ENCODE measurements around the gene STT3B. TPM values are rescaled to one million over a fixed set of nuclear protein-coding genes. Genes with fewer than 3 reads are reported as not detected.
"Not testable (repeated sequence)": the region's sequence is repeated elsewhere in the genome, so short reads cannot be mapped to it uniquely, and the experiment has no call there.

STT3B gene
- total RNA-seq: 181 TPM in 2 replicates

DNA sequence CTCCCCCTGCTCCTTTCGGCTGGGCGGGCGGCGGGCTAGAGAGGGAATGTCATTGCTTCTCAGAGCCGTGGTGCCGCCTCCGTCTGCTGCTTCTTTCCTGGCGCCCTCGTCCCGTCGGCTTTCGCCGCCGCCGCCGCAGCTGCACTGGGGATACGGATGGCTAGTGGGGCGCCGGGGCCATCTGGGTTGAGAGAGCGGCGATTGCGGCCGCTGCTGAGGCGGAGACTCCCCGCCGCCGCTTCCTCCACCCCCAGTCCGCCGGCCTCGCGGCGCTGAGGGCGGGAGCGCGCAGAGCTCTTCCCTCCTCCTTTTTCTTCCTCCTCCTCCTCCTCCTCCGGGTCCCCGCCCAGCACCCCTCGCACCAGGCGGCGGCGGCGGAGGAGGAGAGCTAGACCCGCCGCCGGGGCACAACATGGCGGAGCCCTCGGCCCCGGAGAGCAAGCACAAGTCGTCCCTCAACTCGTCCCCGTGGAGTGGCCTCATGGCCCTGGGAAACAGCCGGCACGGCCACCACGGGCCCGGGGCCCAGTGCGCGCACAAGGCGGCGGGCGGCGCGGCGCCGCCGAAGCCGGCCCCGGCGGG, at the start of gene STT3B:
TSS of gene STT3B (plus strand) at position 339 of the 582 bp plus-strand sequence. CDS start at position 413, 74 bp downstream.
- intact Hi-C loops (cut with micrococcal nuclease): loop anchor here (1.0 to 5.0 kb wide), 24 partner anchors 9 to 1908 kb away; partner anchors contain the start of genes CMTM7, CNOT10, DYNC1LI1 and GPD1L

DNA sequence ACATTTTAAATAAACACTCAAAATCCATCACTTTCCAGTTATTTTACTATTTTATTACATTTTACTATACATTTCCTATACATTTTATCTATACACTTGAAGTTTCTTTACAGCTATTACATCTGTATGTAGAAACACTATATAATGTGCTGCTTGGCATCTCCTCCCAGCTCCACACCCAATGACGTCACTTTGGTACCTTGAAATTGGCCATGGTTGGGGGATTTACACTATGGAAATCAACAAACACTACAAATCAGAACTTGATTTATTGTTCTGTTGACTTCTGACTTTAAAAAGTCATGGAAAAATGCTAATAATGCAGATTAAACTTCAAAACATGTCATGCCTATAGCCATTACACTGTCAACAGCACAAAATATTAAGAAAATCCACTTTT, 48.9 kb upstream of the STT3B start:
- intact Hi-C loops (cut with micrococcal nuclease): no loop called here

DNA sequence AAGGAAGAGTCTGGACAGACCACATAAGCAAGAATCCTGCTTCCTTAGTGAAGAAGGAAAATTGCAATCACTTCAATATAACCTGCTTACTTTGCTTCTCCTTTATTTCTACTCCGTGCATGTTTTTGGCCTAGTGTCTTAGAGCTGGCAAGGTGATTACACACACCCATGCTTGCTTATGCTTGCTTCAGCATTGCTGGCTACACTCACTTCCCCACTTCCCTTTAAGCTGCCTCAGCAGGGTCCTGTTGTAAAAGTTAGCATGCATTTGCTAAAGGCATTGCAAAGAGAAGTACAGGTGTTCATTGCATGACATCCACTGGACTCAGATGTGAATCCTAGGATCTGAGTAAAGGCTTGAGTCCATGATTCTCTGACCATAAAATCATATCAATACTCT, 47.5 kb upstream of the STT3B start:
- intact Hi-C loops (cut with micrococcal nuclease): no loop called here

DNA sequence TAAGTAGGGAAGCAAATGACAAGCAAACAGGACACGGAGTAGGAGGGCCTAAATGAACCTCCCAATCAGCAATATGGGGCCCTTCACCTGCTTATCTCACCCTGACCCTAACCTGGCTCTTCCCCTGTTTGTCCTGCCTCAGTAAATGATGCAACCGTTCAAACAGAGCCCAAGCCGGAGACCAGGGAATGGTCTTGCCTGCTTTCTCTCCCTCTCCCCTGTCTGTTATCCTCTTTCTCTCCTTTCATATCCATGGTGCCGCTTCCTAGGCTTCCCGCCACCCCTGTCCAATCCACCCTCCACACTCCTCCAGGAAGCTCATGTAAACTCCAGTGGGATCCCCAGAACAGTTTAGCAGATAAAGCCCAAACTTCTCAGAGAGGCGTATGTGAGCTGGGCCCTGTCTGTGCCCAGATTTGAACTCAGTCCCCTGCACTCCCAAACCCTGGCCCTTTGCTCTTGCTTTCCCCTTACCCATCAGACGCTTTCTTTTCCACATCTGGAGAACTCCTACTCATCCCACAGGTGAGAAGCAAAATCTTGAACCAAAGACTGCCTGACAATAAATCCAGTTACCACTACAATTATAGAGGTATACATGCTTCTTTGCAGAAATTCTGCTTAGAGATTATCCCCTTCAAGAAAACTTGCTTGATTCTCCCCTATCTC, 45.7 kb upstream of the STT3B start:
- intact Hi-C loops (cut with micrococcal nuclease): no loop called here

DNA sequence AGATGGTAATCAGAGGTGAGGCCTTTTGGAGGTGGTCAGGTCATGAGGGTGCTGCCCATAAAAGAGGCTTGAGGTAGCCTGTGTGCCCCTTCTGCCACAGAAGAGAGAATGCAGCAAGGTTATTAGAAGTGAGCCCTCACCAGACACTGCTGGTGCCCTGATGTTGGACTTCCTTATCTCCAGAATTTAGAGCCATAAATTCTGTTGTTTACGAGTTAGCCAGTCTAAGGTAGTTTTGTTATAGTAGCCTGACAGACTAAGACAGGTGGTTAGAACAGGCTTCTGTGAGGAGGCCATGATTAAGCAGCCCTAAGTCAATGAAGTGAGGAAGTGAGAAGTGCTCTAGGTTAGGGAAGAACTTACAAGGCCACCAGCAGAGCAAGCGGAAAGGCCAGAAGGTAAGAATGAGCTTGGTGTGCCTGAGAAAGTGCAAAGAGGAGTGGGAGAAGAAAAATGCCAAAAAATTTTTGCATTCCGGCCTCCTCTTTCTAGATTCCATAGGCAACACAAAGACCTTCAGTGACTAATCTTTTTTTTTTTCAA, 44.2 kb upstream of the STT3B start:
- intact Hi-C loops (cut with micrococcal nuclease): no loop called here

DNA sequence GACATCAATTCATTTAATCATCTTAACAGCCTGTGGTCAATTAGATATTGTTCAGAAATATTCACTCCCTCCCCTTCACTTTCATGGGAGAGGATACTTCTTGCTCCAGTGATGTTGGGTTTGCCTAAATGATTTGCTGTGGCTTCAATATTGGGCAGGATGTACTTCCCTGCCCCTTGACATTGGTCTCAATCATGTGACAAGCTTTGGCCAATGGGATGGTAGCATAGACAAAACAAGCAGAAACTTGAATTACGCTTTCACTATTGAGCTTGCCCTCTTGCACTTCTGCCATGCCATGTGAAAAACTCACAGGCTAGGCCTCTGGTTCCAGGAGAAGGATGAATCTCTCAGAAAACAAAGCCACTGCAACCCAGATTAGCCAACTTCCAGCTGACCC, 42.2 kb upstream of the STT3B start:
- intact Hi-C loops (cut with micrococcal nuclease): no loop called here

DNA sequence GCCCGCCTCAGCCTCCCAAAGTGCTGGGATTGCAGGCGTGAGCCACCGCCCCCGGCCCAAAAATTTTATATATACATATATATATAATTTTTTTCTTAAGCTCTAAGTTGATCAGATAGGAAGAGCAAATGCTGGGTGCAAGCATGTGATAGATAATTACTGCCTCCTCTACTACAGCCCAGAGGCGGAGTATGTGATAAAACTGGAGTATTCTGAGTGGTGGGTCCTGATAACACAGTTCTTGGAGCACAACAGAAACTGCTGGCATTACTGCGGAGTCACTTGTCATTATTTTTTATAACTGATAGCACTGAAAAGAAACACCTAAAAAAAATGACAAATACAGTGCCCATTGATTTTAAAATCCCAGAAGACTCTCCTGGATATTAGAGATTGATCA, 41.1 kb upstream of the STT3B start:
- intact Hi-C loops (cut with micrococcal nuclease): no loop called here

DNA sequence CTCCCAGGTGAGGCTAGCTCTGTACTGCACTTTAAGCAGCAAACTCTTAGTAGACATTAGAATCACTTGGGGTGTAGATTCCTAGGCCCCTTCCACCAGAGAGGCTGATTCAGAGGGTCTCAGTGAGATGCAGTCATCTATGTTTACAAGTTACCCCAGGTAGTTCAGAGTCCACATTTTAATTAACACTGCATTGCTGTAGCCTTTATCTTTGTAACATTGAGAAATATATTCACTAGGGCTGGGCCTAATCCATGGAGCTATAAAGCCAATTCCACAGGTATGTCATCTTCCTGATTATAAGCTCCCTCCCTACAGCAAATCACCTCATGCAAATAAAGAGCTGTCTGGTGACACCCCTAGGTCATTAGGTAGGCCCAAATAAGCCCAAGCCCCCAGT, 39.6 kb upstream of the STT3B start:
- intact Hi-C loops (cut with micrococcal nuclease): no loop called here

DNA sequence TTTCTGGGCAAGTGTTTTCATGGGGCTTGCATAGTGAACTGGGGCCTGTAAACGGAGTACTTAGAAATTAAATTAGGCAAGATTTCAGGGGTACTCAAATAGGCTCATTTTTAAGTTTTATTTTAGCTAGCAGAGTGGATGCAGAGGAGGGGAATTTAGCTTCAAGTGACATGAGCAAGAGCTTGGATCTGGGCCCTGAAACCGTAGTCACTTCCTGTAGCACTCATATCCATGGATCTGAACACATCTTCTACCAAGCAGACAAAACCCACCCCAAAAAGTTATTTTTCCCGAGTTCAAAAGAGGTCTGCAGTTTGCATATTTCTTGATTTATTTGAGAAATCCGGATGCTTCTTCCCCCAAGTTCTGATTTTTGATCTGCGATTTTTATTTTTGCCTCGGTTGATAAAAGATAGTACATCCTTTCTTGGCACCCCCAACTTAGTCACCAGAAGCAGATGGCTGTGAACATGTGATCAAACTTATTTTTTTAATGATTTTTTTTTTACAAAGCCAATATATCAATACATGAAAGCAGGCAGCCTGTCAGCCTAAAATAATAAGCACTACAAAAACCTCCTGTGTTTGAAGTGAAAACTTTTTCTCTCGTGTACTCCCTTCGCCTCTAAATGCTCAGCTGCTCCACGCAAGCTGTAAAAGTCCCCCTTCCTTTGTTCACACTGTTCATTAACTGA, 36.6 kb upstream of the STT3B start:
- intact Hi-C loops (cut with micrococcal nuclease): no loop called here

DNA sequence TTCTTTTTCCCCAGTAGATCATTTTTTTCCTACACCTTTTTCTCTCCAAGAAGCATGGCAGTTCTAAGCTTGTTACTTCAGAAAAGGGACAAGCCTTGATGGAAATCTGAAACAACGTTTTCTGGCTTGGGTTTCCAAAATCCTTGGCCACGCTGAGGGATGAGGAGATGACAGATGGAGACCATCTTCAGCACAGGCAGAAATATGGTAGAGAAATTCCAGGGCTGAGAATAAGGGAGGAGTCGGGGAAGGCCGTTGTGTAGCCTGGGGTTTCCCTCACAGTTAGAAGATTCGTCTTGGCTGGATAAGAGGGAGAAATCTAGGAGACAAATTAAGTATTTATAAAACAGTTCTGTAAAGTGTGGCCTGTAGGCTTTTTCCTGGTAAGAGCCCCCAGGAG, 33.9 kb upstream of the STT3B start:
- intact Hi-C loops (cut with micrococcal nuclease): no loop called here

DNA sequence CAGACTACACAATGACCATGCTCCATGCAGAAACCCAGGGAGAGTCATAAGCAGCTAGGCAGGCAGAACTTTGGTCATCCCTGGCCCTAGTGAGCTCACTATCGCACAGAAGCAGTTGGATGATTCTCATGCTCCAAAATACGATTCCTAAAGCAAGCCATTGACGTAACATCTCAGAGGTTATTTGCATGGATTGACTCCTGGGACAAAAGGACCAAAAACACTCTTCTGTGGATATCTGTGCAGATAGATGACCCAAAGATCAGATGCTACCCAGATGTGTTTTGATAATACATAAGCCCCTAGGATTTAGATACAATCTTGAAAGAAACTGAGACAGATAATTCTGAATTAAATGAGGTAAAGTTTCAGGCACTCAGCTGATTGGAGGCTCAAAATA, 33.4 kb upstream of the STT3B start:
- intact Hi-C loops (cut with micrococcal nuclease): no loop called here

DNA sequence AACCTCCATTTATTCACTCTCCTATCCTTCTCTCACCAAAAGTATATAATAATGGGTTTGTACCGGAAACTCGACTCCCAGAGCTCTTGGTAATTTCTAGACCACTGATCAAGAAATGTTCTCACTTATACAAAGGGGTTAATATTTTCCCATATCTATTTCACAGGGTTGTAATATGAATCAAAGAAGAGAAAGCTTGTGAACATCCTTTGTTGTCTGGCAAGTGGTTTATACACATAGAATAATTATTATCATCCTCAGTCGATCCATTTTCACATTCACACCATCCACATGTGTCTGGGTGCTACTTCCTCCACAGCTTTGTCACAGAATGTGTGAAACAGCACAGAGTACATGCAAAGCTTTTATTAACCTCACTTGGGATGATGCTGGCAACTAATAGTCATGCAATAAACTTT, 29.9 kb upstream of the STT3B start:
- intact Hi-C loops (cut with micrococcal nuclease): no loop called here

DNA sequence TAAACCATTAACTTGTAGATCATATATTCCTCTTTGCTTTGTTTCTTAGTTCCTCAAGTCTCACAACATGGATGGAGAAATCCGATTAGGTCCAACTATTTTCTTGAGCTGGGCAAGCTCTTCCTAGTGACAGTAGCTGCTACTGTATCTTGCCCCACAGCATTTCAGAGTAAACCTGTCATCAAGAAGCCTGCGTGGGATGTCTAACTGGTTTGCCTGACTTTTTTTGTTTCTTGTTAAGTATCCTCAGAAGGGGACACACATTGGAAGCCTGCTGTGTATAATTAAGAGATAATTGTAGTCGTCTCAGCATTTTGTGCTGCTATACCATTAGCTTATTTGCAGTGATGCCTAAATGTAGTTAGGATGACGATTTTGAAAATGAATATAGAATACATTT, 29.3 kb upstream of the STT3B start:
- intact Hi-C loops (cut with micrococcal nuclease): no loop called here

DNA sequence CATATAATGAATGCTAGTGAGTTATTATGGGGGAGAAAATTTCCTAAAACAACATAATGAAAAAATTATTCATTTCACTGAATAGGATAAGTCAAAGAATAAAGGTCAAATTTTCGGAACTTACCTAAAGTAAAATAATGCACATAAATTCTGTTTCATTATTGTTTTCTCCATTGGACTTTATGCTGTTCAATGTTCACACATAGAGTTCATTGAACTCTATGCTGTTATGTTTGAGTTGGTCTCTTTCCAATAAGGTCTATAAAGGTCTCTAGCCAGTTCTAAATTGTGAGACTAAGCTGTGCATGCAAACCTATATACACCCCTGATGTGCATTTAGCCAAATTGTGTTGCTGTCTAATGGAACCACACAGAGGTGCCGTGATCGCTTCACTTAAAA, 28.5 kb upstream of the STT3B start:
- intact Hi-C loops (cut with micrococcal nuclease): no loop called here

DNA sequence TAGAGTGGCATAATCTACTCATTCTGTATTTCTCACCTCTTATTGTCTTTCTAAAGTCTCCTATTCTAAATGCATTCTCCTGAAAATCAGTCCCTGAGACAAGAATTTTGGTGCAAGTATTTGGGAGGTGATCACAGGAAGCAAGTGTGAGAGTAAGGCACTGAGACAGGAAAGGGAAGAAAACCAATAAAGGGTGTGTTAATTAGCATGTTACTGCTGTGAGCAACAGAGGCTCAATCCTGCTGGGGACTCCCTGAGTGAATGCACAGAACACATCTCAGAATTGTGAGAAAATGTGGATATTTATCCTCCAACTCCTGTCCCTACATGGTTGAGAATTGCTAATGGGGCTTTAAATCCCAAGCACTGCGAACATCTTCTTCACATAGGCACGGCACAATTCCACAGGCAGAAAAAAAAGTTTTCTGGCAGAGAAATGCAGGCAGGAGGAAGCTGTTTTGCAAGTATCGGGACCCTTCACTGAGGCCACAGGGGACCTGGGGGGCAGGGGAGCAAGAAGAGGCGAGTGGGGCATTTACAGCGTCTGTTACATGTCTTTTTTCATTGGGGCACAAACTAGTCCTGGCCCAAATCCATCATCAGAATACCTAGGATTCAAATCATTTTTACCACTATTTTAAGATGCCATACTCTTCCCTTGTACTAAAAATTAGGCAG, 27.2 kb upstream of the STT3B start:
- intact Hi-C loops (cut with micrococcal nuclease): no loop called here

DNA sequence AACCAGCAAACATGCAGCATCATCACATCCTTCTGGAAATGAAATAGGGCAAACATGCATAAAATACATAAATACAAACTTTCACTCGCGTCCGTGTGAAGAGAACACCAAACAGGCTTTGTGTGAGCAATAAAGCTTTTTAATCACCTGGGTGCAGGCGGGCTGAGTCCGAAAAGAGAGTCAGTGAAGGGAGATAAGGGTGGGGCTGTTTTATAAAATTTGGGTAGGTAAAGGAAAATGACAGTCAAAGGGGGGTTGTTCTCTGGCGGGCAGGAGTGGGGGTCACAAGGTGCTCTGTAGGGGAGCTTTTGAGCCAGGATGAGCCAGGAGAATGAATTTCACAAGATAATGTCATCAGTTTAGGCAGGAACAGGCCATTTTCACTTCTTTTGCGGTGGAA, 26.2 kb upstream of the STT3B start:
- intact Hi-C loops (cut with micrococcal nuclease): not testable (repeated sequence)

DNA sequence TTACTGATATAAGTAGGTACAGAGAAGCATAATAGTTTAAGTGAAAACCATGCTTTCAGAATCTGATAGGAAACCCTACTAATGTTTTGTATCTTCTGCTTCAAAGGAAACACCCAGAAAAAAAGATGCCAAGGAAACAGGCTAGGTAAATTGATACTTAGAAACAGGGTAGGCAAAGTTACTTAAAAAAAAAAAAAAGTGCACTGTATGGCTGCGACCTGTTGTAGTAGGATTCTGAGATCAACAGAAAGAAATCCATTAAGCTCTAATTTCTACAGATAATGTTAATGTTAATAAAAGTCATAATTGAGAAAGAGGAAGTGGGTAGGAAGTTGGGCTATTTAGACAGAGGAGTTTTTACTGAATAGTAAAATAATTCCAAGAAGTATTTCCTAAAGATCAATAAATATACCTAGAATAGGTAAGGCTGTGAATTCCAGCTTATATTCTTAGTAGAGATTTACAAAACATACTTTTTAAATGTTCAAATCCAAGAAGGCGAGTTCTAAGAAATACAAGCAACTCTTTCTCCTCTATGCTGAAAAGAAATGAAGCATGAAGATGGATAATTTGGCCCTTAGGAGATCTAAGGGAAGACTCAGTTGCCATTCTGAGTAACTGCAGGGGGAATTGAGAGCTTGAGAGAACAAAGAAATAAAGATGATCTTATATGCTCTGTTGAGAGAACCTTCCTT, 24.1 kb upstream of the STT3B start:
- intact Hi-C loops (cut with micrococcal nuclease): no loop called here

DNA sequence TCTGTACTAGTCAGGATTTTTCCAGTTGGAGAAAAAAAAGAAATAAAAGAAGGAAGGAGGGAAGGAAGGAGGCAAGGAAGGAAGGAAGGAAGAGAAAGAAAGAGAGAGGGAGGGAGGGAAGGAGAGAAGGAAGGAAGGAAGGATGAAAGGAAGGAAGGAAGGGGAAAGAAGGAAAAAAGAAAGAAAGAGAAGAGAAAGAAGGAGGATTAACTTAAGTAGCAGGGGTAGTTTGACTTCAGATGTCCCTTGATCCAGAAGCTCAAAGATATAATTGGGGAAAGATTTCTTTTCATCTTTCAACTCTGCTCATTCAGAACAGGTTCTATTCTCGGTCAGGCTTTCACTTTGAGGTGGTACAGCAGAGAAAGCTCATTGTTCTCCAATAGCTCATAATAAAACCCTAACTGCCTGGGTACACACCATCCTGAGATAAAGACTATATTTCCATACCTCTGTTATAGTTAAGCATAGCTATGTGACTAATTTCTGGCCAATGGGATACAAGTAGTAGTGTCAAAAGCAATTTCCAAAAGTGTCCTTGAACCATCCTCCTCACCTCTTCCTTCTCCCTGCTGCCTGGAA, 23.5 kb upstream of the STT3B start:
- intact Hi-C loops (cut with micrococcal nuclease): no loop called here

DNA sequence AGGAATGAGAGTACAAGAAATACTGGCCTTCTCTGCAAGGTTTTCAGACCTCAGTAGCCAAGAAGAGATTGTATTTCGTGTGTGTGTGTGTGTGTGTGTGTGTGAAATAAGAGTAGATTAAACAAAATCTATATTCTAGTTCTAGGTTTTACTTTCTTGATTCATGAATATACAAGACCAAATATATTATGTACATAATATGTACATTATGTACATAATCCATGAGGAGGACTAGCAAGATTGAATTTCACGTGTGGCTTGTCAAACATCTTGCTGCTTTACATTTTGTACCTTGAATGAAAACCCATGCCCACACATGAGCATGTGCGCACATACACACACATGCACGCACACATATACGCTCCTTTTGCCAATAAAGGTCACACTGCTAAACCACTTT, 18.2 kb upstream of the STT3B start:
- intact Hi-C loops (cut with micrococcal nuclease): no loop called here

DNA sequence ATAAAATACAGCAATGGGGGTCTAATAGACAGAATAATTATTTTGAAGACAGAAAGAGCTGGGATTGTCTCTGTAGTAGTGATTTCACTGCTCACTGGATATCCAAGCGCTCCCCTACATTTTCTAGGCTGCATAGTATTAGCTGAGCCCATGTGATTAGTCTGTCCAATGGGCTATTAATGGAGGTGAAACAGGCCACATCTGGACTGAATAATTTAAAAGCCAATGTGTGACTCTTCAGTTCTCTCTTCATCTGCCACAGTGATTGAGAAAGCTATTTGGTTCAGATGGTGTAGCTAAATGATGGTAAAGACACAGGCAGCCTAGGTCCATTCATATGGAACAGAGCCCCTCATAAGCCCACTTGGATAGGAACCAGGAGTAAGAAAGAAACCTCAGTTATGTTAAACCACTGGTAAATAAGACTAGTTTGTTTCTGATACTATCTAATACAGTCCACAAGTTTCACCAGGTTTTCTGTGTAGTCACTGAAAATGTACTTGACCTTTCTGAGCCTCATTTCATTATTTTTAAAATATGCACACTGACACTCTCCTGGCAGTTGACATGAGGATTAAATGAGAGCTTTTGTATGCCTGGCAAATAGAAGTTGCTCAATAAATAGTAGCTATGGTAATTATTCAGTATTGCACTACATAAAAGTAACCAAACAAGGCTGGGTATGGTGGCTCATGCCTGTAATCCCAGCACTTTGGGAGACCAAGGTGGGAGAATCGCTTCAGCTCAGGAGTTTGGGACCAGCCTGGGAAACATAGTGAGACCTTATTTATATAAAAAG, 17.0 kb upstream of the STT3B start:
- intact Hi-C loops (cut with micrococcal nuclease): no loop called here

Data from T-helper 1 cell treated with Interleukin-12 subunit alpha and Interleukin-12 subunit beta and Interleukin-4 antibody, amounts not matched to agents 30 ng/mL and 1 ng/mL, for 36 hours (primary cell).